ENCODE results near the gene FUT3. TPM values are rescaled to one million over a fixed set of nuclear protein-coding genes. Genes with fewer than 3 reads are reported as not detected.

The FUT3 gene
- total RNA-seq, 1 donor from 2014 or later: 11.3 TPM

DNA sequence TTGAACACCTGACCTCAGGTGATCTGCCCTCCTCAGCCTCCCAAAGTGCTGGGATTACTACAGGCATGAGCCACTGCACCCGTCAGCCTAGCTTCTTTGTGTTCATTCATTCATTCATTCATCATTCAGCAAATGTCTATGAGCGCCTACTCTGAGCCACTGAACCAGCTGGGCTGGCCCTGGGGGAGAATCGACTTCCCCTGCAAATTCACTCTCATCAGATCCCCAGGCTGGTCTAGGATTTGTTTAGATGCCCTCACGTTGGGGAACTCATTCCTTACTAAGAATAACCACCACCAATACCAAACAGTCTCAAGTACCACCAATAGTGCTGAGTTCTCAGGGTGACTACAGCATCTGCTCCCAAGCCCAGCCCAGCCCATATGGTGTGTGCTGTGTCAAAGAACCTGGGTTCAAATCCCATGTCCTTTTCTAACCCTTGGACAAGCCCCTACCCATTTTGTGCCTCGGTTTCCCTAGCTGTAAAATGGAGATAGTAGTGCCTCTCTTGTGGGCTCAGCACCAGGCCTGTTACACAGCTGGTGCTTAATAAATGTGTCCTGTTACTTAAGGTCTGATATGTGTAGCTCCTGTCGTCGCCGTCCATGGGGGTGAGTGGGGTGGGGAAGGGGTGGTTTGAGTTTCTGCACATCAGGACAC is 29.6 kb downstream of the FUT3 start:
- no peak for TF ChIP-seq CTCF (IDR thresholded peaks at IDR 0.05)
- no peak for ATAC-seq
- Histone ChIP-seq H3K4me1 (no peaks in the 10 kb centered on the region), H3K9me3 (no peaks in the 10 kb centered on the region), H3K36me3 (no peaks in the 10 kb centered on the region), H3K4me3 (no peak overlapping the region), H3K27ac (no peak overlapping the region), H3K27me3 (ENCODE audit: low read depth) (no peaks in the 10 kb centered on the region)
- intact Hi-C loops (cut with DNase I): no loop called here
- DNase-seq: no peak

DNA sequence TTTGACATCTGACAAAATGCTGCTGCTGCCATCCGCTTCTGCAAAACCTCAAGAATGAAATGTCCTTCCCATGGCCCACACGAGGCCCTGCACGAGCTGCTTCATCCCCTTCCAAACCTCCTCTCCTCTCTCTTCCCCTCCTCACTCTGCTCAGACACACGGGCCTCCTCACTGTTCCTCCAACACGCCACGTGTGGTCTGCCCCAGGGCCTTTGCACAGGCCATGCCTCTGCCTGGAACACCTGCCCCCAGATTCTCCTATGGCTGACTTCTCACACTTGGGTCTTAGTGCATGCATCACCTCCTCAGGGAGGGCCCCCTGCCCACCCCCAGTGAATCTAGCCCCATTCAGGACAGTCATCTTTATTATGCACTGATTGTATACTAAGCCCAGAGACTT is 30.5 kb downstream of the FUT3 start:
- DNase-seq (no peak), ATAC-seq (no peak)
- H3K9me3 ChIP-seq: no peaks in the 10 kb centered on the region
- no peaks in the 10 kb centered on the region for H3K36me3 ChIP-seq
- H3K27ac ChIP-seq: no peak overlapping the region
- TF ChIP-seq CTCF (IDR thresholded peaks at IDR 0.05): no peak
- no peak overlapping the region for H3K4me3 ChIP-seq
- no peaks in the 10 kb centered on the region for H3K4me1 ChIP-seq
- H3K27me3 ChIP-seq (ENCODE audit: low read depth): no peaks in the 10 kb centered on the region
- intact Hi-C loops (cut with DNase I): no loop called here

DNA sequence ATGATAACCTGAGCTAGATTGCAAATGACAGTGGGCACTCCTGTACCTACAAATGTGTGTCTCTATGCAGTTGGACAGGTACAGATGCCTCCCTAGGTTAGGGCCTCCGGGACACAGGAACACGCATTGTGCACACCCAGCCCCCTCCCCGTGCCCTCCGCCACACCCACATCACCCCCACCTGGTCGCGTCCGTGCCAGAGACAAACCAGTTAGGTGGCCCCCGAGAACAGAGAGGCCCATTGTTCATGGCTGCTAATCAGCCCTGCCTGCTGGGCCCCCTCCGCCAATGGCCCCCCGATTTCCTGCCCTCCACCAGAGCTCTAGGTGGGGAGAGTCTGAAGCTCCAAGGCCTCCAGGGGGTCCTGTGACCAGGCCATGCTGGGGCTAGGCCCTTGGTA is 32.7 kb downstream of the FUT3 start:
- Histone ChIP-seq H3K4me1 (no peaks in the 10 kb centered on the region), H3K27me3 (ENCODE audit: low read depth) (no peaks in the 10 kb centered on the region), H3K36me3 (no peaks in the 10 kb centered on the region), H3K27ac (no peak overlapping the region), H3K4me3 (no peak overlapping the region), H3K9me3 (no peaks in the 10 kb centered on the region)
- no peak for DNase-seq
- intact Hi-C loops (cut with DNase I): no loop called here
- no peak for TF ChIP-seq CTCF (IDR thresholded peaks at IDR 0.05)
- ATAC-seq: no peak

DNA sequence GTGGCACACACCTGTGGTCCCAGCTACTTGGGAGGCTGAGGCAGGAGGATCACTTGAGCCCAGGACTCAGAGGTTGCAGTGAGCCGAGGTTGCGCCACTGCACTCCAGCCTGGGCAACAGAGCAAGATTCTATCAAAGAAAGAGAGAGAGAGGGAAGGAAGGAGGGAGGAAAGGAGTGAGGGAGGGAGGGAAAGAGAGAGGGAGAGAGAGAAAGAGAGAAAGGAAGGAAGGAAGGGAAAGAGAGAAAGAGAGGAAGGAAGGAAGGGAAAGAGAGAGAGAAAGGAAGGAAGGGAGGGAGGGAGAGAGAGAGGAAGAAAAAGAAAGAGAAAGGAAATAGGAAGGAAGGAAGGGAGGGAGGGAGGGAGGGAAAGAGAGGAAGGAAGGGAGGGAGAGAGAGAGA is 34.0 kb downstream of the FUT3 start:
- ATAC-seq: no peak
- H3K27me3 ChIP-seq (ENCODE audit: low read depth): no peaks in the 10 kb centered on the region
- no peaks in the 10 kb centered on the region for H3K36me3 ChIP-seq

DNA sequence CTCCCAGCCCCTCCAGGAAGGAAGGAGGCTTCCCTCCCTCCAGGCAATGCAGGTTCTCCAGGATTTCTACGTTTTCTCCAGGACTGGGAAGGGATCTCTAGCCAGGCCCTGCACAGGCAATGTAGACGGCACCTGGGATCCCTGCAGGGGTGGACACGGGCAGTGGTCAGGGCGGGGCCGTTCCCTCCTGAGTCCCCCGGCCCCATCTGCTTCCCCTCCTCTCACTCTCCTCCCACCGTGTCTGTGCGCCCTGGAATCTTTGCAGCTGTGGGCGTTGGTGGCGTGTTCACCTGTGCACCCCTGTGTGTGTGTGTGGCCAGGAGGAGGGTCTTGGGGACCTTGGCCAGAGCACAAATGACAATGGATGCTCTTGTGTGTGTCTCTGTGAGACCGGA is 36.4 kb downstream of the FUT3 start:
- no peak overlapping the region for H3K27ac ChIP-seq
- no peak for ATAC-seq
- H3K4me3 ChIP-seq: no peak overlapping the region
- no peaks in the 10 kb centered on the region for H3K36me3 ChIP-seq
- no peak for TF ChIP-seq CTCF (IDR thresholded peaks at IDR 0.05)
- H3K9me3 ChIP-seq: no peaks in the 10 kb centered on the region
- no peaks in the 10 kb centered on the region for H3K4me1 ChIP-seq
- intact Hi-C loops (cut with DNase I): no loop called here
- no peak for DNase-seq
- H3K27me3 ChIP-seq (ENCODE audit: low read depth): no peaks in the 10 kb centered on the region

More for the DNA sequence above, 34.0 kb downstream of the FUT3 start:
- no peak for TF ChIP-seq CTCF (IDR thresholded peaks at IDR 0.05)
- Histone ChIP-seq H3K9me3 (no peaks in the 10 kb centered on the region), H3K4me3 (no peak overlapping the region), H3K27ac (no peak overlapping the region), H3K4me1 (no peaks in the 10 kb centered on the region)
- DNase-seq: no peak
- intact Hi-C loops (cut with DNase I): no loop called here

Data from lower lobe of right lung (tissue), 2 donors.